HG02870 (cell line): ENCODE measurements around the gene GOPC.
"Not testable (repeated sequence)": the region's sequence is repeated elsewhere in the genome, so short reads cannot be mapped to it uniquely, and the experiment has no call there.

Experiments
- ATAC-seq: cut with Tn5 transposase; IDR thresholded peaks from one replicate; pipeline ENCODE4 v1.9.1; 2021; ENCODE audit warnings: mild to moderate bottlenecking, moderate library complexity; ENCODE audit not compliant: unreplicated experiment

GOPC gene

GRCh38 chr6:117518870-117519269, 83.4 kb downstream of the GOPC start:
- no peak for ATAC-seq

DNA sequence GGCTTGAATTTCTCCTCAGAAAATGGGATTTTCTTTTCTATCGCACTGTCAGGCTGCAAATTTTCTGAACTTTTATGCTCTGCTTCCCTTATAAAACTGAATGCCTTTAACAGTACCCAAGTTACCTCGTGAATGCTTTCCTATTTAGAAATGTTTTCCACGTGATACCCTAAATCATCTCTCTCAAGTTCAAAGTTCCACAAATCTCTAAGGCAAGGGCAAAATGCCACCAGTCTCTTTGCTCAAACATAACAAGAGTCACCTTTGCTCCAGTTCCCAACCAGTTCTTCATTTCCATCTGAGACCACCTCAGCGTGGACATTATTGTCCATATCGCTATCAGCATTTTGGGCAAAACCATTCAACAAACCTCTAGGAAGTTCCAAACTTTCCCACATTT, 84.3 kb downstream of the GOPC start:
- ATAC-seq = not testable (repeated sequence)

GRCh38 chr6:117515326-117515725, 87.0 kb downstream of the GOPC start:
- no peak for ATAC-seq

GRCh38 chr6:117514655-117515054, 87.7 kb downstream of the GOPC start:
- ATAC-seq = no peak

- no peak for ATAC-seq
Measured at GRCh38 chr6:117513778-117514365, 88.4 kb downstream of the GOPC start.

DNA sequence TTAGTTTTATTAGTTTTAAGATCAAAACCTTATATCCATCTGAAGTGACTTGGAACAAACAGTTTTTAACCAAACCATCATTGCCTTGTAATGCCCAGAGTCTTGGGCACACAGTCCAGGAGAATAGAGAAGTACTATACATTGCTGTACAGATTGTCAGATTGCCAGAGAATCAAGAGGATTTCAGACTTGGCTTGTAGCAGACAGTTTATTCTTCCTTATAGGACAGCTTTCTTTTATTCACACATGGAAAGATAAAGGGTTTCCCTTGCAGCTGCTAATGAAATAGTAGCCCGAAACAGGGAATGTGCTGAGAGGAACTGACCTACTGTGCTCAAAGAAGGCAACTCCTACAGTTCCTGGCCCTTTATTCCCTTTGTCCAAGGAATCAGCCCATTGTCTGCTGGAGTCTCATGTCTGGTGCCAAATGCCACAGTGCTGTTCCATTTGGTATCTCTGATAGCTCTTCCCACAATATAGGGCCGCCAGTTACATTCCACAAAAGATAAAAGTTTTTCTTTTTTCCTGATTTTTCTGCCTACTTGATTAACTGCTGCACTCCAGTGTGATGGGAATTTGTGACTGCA, 89.2 kb downstream of the GOPC start:
- no peak for ATAC-seq

DNA sequence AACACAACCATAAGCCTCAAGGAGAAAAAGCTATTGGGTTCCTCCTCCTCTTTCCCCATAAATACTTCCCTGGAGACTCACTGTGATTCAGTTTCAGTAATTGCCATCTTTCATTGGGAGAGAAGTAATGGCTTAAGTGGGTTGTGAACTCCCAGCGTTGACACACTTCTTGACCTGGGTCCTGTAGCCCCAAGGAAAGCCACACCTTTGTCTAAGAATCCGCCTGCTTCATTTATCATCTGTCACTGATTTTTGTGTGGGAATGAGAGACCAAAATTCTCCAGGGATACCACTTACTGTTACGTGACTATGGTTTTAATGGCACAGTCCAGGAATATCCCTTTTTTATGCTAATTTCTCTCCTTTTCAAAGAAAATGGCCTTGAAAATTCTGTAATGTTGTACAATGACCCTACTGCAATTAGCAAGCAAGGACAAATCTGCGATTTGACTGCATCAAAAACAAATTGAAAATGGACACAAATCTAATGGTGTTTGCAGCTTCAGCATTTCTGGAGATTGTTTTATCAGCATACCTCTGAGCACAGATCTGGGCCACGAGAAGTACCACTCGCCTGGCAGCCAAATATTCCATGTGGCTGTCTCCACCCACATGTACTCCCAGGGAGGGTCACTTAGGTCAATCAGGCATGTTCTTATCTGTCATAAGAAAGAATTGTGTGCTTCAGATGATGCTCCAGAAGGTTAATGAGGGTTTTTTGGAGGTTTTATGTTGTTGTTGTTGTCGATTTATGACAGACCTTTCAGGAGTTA, 90.1 kb downstream of the GOPC start:
- ATAC-seq = no peak
